ENCODE results near the gene TSPAN14. TPM values are rescaled to one million over a fixed set of nuclear protein-coding genes. Genes with fewer than 3 reads are reported as not detected.
A peak's percentile ranks its signal among the peaks of the same experiment; 100 is the strongest.
"Not testable (repeated sequence)": the region's sequence is repeated elsewhere in the genome, so short reads cannot be mapped to it uniquely, and the experiment has no call there.

TSPAN14 gene
- polyA plus RNA-seq, 1 donor from 2014 or later: 45.0 TPM

- Mint-ChIP-seq H3K4me1 (peaks cover 22 to 26% (median 25%) of the 10 kb centered on the region in 3 donors), H3K27ac (no peak overlapping the region), H3K9me3 (peaks cover 1 to 10% (median 7%) of the 10 kb centered on the region in 3 donors), H3K36me3 (peaks cover 16% of the 10 kb centered on the region), H3K4me3 (no peak overlapping the region), H3K27me3 (no peaks in the 10 kb centered on the region)
These were observed 22.6 kb downstream of the TSPAN14 start for GRCh38 chr10:80476685-80477084.

- Mint-ChIP-seq H3K9me3 (peaks cover 1 to 10% (median 7%) of the 10 kb centered on the region in 3 donors), H3K36me3 (peaks cover 16% of the 10 kb centered on the region), H3K27me3 (no peaks in the 10 kb centered on the region), H3K4me1 (peaks cover 10 to 16% (median 15%) of the 10 kb centered on the region in 3 donors), H3K4me3 (peak overlapping the region in 2 of 4 donors; percentile 41 to 51), H3K27ac (peak overlapping the region in 1 of 3 donors; percentile 23)
These were observed 23.7 kb downstream of the TSPAN14 start for GRCh38 chr10:80477813-80478212.

GRCh38 chr10:80480373-80480772, 26.3 kb downstream of the TSPAN14 start:
- not testable (repeated sequence) for H3K27me3 Mint-ChIP-seq, H3K4me3 Mint-ChIP-seq, H3K27ac Mint-ChIP-seq, H3K9me3 Mint-ChIP-seq
- Mint-ChIP-seq H3K4me1 (peaks cover 7 to 23% (median 19%) of the 10 kb centered on the region in 3 donors), H3K36me3 (peaks cover 16% of the 10 kb centered on the region)

- H3K27ac Mint-ChIP-seq: peak overlapping the region in 1 of 3 donors; percentile 80
- H3K27me3 Mint-ChIP-seq: no peaks in the 10 kb centered on the region
- H3K36me3 Mint-ChIP-seq: peaks cover 16% of the 10 kb centered on the region
- peaks cover 1 to 10% (median 7%) of the 10 kb centered on the region in 3 donors for H3K9me3 Mint-ChIP-seq
- no peak overlapping the region for H3K4me3 Mint-ChIP-seq
- H3K4me1 Mint-ChIP-seq: peaks cover 8 to 24% (median 20%) of the 10 kb centered on the region in 3 donors
These were observed 26.7 kb downstream of the TSPAN14 start for GRCh38 chr10:80480852-80481251.

GRCh38 chr10:80484243-80484642, 30.1 kb downstream of the TSPAN14 start:
- H3K4me3 Mint-ChIP-seq: no peak overlapping the region
- H3K36me3 Mint-ChIP-seq: peaks cover 7% of the 10 kb centered on the region
- H3K27me3 Mint-ChIP-seq: no peaks in the 10 kb centered on the region
- H3K4me1 Mint-ChIP-seq: peaks cover 9 to 22% (median 14%) of the 10 kb centered on the region in 3 donors
- no peak overlapping the region for H3K27ac Mint-ChIP-seq
- H3K9me3 Mint-ChIP-seq: peaks cover 0 to 3% (median 0%) of the 10 kb centered on the region in 3 donors

- Mint-ChIP-seq H3K4me1 (peaks cover 9 to 24% (median 14%) of the 10 kb centered on the region in 3 donors), H3K4me3 (no peak overlapping the region), H3K9me3 (peaks cover 0 to 3% (median 0%) of the 10 kb centered on the region in 3 donors), H3K36me3 (peaks cover 7% of the 10 kb centered on the region), H3K27ac (no peak overlapping the region), H3K27me3 (no peaks in the 10 kb centered on the region)
These were observed 30.6 kb downstream of the TSPAN14 start for GRCh38 chr10:80484676-80485075.

- H3K4me3 Mint-ChIP-seq: no peak overlapping the region
- H3K4me1 Mint-ChIP-seq: peaks cover 9 to 30% (median 19%) of the 10 kb centered on the region in 3 donors
- H3K36me3 Mint-ChIP-seq: peaks cover 5% of the 10 kb centered on the region
- no peak overlapping the region for H3K27ac Mint-ChIP-seq
- no peaks in the 10 kb centered on the region for H3K27me3 Mint-ChIP-seq
- peaks cover 0 to 1% (median 0%) of the 10 kb centered on the region in 3 donors for H3K9me3 Mint-ChIP-seq
These were observed 31.2 kb downstream of the TSPAN14 start for GRCh38 chr10:80485076-80485945.

- Mint-ChIP-seq H3K27ac (no peak overlapping the region), H3K4me3 (peak overlapping the region in 1 of 4 donors; percentile 72), H3K27me3 (no peaks in the 10 kb centered on the region), H3K36me3 (peaks cover 2% of the 10 kb centered on the region), H3K9me3 (no peaks in the 10 kb centered on the region), H3K4me1 (peaks cover 9 to 33% (median 25%) of the 10 kb centered on the region in 3 donors)
These were observed 32.0 kb downstream of the TSPAN14 start for GRCh38 chr10:80485946-80486764.

GRCh38 chr10:80486785-80487420, 32.8 kb downstream of the TSPAN14 start:
- Mint-ChIP-seq H3K9me3 (no peaks in the 10 kb centered on the region), H3K27me3 (no peaks in the 10 kb centered on the region), H3K4me3 (no peak overlapping the region), H3K36me3 (peaks cover 2% of the 10 kb centered on the region), H3K27ac (no peak overlapping the region), H3K4me1 (peaks cover 11 to 33% (median 29%) of the 10 kb centered on the region in 3 donors)

- Mint-ChIP-seq H3K9me3 (no peaks in the 10 kb centered on the region), H3K4me1 (peaks cover 11 to 31% (median 29%) of the 10 kb centered on the region in 3 donors), H3K36me3 (peaks cover 6% of the 10 kb centered on the region), H3K27me3 (no peaks in the 10 kb centered on the region), H3K4me3 (peak overlapping the region in 1 of 4 donors; percentile 43), H3K27ac (no peak overlapping the region)
These were observed 33.3 kb downstream of the TSPAN14 start for GRCh38 chr10:80487421-80487785.

GRCh38 chr10:80487791-80488538, 33.9 kb downstream of the TSPAN14 start:
- Mint-ChIP-seq H3K4me1 (peaks cover 12 to 34% (median 29%) of the 10 kb centered on the region in 3 donors), H3K36me3 (peaks cover 6% of the 10 kb centered on the region), H3K27ac (no peak overlapping the region), H3K4me3 (peak overlapping the region in 1 of 4 donors; percentile 72), H3K9me3 (no peaks in the 10 kb centered on the region), H3K27me3 (no peaks in the 10 kb centered on the region)

- Mint-ChIP-seq H3K27me3 (no peaks in the 10 kb centered on the region), H3K27ac (no peak overlapping the region), H3K9me3 (no peaks in the 10 kb centered on the region), H3K4me1 (peaks cover 19 to 37% (median 34%) of the 10 kb centered on the region in 3 donors), H3K36me3 (peaks cover 7% of the 10 kb centered on the region), H3K4me3 (no peak overlapping the region)
These were observed 34.5 kb downstream of the TSPAN14 start for GRCh38 chr10:80488539-80489066.

GRCh38 chr10:80489371-80490112, 35.4 kb downstream of the TSPAN14 start:
- Mint-ChIP-seq H3K27ac (no peak overlapping the region), H3K9me3 (no peaks in the 10 kb centered on the region), H3K36me3 (peaks cover 11% of the 10 kb centered on the region), H3K27me3 (no peaks in the 10 kb centered on the region), H3K4me1 (peaks cover 22 to 38% (median 33%) of the 10 kb centered on the region in 3 donors), H3K4me3 (peak overlapping the region in 2 of 4 donors; percentile 8 to 44)

Measured in IgD-negative memory B cell (primary cell).